Activated CD8-positive, alpha-beta memory T cell treated with anti-CD3 and anti-CD28 coated beads for 1 hour (primary cell): ENCODE data around the gene ARMH3.
"Not testable (repeated sequence)": the region's sequence is repeated elsewhere in the genome, so short reads cannot be mapped to it uniquely, and the experiment has no call there.

Source experiments
- DNase-seq, 2 donors: peaks; one replicate each; pipeline ENCODE4 v3.0.0-alpha.2; 2020; ENCODE audit warnings: low read depth in 1 of 2; ENCODE audit errors: extremely low read depth in 1 of 2

Gene ARMH3

DNA sequence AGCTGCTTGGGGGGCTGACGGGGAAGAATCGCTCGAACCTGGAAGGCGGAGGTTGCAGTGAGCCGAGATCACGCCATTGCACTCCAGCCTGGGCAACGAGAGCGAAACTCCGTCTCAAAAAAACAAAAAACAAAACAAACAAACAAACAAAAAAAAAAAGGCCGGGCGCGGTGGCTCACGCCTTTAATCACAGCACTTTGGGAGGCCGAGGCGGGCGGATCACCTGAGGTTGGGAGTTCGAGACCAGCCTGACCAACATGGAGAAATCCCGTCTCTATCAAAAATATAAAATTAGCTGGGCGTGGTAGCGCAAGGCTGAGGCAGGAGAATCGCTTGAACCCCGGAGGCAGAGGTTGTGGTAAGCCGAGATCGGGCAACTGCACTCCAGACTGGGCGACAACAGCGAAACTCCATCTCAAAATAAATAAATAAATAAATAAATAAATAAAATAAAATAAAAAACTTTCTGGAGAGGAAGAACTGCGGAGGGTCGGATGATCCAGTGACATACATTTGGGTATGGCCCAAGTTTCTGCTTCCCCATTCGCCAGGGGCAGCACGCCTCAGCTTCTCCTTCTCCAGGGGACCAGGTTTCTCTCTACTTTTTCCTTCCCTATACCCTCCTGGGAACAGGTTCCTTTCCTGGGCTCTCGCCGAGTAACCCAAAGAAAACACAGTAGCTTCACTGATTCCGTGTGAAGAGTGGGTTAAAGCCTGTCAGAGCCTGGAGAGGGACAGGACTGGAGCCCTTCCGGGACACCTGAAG lies 909 bp downstream of the ARMH3 start:
- DNase-seq, result not testable (repeated sequence)

DNA sequence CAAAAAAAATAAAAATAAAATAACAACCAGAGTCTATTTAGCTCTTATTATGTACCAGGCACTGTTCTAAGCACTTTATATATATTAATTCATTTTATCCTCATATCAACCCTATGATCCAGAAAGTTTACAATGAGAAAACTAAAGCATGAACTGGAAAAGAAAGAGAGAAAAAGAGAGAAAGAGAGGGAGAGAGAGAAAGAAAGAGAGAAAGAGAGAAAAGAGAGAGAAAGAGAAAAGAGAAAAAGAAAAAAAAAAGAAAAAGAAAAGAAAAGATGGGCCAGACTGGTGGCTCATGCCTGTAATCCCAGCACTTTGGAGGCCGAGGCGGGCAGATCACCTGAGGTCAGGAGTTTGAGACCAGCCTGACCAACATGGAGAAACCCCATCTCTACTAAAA lies 9.9 kb downstream of the ARMH3 start:
- no peak for DNase-seq

DNA sequence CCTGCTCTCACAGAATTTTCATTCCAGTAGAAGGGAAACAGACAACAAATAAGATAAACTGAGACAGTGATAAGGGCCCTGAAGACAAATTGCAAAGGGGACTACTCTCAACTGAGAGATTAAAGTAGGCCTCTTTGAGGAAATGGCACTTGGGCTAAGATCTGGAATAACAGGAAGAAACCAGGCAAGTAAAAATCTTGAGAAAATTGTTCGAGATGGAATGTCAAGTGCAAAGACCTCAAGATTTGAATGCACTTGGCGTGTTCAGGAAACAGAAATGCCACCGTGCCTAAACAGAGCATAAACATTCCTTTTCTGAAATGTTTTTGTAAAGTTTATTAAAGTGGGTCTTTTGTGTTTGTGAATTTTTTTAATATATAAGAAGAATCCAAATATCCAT lies 10.7 kb downstream of the ARMH3 start:
- no peak for DNase-seq

DNA sequence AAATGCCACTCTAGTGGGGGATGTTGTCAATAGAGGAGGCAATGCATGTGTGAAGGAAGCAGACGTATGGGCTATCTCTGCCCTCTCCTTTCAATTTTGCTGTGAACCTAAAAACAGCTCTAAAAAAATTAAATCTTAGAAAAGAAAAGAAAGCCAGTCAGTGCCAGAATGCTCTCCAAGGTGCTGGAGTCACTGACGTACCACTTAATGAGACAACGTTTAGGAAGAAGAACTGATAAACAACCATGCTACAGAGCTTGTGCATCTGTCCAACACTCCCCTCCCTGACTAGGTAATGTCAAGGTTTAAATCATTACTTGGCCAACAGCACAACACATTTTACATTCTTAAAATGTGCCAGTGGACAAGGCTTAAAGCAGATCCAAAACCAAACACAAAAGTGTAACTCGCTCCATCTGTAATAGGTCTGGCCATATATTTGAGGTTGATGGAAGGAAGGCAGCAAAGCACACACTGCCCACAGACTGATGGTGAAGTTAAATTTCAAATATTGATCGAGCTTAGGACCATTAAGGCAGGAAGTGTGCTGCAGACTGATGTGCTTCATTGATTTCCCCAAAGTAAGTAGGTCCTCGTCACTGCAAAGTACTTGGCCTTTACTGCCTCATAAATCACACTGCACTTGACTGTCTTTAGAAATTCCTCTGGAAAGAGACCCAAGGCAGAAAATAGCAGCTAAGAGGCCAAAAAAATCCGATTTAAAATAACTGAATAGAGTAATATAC lies 15.5 kb downstream of the ARMH3 start:
- DNase-seq, result no peak

DNA sequence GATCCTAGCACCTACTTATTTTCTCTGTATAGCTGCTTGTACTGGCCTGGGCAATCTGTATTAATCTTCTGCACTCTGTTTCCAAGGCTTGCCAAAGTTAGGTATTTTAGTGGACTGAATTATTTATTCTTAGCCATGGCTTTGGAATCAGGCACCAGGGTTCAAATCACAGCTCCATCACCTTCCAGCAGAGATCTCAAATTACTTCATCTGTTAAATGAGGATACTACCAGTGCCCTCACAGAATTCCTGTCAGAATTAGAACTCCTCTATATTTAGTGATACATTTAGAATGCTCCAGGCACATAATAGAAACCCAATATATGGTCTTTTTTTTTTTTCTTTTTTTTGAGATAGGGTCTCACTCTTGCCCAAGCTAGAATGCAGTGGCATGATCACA lies 17.6 kb downstream of the ARMH3 start:
- no peak for DNase-seq

DNA sequence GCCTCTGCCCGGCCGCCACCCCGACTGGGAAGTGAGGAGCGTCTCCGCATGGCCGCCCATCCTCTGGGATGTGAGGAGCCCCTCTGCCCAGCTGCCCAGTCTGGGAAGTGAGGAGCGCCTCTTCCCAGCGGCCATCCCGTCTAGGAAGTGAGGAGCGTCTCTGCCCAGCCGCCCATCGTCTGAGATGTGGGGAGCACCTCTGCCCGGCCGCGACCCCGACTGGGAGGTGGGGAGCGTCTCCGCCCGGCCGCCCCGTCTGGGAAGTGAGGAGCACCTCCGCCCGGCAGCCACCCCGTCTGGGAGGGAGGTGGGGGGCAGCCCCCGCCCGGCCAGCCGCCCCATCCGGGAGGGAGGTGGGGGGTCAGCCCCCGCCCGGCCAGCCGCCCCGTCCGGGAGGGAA lies 20.2 kb downstream of the ARMH3 start:
- DNase-seq, result not testable (repeated sequence)

DNA sequence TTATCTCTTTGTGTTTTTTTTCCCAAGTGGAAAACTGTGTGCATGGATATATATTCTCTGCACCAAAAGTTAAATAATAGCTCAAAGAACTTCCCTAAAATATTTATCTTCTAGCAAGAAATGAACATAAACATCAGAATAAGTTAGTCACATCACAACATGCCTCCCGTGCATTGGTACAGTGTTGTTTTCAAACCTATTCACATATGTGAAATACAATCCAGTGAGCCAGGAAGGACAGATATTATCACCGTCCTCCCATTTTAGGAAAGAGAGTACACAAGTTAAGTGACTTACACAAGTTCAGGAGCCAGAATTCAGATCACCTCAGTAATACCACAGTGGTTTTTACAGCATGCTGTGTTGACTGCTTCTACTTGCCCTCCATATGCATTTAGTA lies 22.2 kb downstream of the ARMH3 start:
- DNase-seq, result no peak

DNA sequence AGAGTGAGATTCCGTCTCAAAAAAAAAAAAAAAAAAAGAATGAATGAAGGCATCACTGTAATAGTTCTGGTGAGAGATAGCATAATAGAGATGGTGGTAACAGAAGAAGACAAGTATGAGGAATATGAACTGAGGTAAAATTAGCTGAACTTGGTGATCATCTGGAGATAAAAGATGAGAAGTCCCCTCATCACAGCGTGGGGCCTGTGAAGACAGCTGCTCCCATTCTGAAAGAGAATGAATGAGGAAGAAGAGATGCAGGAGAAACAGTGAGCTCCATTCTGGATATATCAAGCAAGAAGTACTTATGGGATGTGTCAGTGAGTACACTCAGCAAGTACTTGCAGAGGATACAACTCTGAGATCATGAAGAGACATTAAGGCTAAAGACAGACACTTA lies 28.7 kb downstream of the ARMH3 start:
- no peak for DNase-seq

DNA sequence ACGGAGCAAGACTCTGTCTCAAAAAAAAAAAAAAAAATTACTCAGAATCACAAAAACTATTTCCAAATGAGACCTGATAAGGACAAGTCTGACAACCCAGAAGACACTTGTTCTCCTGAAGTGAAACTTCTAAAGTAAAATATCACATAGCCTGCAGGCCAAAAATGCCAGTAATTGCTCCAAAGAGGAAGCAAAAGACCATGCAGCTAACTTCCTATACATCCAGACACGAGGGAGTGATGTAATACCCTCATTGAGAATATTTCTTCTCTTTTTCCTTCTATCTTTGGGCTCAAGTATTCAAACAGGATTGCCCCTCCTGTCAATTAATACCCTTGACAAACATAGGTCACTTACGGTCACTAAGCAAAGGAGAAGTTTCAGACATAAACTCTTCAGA lies 31.2 kb downstream of the ARMH3 start:
- DNase-seq, result no peak

DNA sequence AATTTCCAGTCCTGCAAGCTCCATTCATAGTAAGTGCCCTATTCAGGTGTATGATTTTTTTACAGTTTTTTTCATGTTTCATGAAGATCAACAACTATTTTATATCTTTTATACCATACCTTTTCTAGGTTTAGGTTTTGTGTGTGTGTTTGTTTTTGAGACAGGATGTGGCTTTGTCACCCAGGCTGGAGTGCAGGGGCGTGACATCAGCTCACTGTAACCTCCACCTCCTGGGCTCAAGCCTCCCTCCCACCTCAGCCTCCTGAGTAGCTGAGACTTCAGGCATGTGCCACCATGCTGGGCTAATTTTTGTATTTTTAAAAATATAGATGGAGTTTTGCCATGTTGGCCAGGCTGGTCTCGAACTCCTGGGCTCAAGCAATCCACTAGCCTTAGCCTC lies 35.0 kb downstream of the ARMH3 start:
- no peak for DNase-seq

DNA sequence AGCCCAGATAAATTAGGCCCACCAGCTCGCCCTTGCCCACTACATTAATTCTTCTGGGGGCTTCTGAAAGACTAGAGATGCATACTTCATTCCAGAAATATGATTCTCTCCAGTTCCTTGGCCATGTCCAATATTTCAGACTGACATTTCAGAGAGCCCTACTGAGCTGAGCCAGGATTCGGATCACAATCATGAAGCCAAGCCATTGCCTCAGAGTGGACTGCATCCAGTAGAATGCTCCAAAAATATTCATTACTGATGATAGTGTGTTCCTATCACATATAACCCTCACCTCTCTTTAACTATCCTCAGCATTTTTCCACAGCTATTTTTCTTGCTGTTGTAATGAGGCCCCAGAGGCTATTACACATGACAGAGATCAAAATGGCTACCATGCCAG lies 38.7 kb downstream of the ARMH3 start:
- DNase-seq, result no peak

DNA sequence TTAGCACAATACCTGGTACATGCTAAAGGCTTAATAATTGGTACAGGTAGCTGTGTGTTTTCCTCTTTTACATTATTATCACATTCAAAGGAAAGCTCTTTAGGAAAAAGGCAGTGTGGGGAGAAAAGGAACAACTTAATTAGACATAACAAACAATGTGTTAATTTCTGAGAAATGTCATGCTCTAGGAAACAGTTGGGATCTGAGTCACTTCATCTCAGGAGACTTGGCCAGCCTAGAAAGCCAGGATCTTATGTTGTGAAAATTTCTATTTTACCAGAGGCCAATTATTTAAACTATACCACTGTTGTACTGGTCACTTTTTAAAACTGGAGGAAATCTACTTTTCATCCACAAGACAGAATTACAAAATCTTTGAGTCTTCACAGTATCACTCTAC lies 39.6 kb downstream of the ARMH3 start:
- DNase-seq, result no peak

DNA sequence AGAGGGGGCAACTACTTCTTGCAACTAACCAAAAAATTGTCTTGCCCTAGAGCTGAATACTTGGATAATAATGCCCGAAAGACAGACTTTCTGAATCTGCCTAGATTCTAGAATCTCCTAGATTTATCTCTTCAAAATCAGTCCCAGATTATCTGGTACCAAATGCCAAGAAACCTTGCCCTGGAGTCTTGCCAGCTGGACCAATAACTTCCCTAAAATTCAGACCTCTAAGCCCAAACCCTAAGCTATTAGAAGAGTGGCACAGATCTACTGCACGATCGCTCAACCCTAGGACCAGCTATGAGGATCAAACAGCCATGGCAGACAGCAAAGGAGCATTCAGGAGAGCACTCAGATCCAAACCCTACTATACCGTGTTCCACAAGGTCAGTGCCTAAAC lies 45.0 kb downstream of the ARMH3 start:
- DNase-seq, result no peak

DNA sequence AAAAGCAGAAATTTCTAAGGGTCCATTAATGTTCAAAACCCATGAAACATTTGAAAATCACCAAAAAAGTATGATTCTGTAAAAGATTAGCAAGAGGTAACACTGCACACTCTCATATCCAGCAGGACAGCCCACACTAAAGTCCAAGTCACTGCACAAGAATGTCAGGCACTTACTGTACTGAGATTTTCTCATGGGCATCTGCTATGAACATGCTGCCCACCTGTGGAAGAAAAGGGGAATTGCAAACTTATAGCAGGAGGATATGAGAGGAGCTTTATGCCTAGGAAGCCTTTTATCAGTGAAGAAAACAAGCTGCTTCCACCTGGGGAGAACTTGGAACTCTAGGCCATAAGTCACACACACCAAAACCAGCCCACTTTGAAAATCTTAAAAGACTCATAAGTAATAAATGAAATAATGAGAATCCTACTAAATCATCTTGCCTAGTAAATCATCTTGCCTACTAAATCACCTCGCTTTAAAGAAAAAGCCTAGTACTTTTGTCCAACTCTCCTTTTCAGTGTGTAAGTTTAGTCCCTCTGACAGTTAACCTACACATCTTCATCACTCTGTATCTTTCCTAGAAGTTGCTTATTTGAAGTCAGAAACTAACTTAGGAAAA lies 46.1 kb downstream of the ARMH3 start:
- peak in 1 of 2 donors; percentile 3 for DNase-seq

DNA sequence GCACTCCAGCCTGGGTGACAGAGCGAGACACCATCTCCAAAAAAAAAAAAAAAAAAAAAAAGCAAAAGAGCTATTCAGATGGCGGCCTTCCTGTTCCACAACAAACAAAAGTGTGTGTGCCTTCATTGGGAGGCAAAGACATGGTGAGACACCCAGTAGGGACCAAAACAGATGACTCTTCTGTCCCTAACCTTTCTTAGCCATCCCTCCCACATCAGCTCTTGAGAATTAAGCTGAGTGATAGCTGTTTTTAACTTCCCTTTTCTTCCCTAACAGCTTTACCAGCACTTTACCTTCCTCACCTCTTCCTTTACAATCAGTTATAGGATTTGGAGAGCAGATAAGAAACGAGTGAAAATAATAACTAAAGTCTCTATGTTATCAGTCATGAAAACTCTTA lies 48.2 kb downstream of the ARMH3 start:
- DNase-seq, result no peak

DNA sequence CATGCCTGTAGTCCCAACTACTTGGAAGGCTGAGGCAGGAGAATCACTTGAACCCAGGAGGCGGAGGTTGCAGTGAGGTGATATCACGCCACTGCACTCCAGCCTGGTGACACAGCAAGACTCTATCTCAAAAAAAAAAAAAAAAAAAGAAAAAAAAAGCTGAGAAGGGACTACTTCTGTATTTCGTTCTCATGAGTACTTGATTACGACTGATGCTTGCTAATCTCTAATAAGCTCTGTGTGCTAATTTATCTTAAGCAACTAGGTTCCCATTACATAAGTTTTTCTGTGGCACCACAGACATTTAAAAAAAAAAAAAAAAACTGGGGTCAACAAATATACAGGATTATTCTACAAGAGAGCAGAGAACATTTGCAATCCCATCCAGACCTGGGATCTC lies 48.9 kb downstream of the ARMH3 start:
- not testable (repeated sequence) for DNase-seq

DNA sequence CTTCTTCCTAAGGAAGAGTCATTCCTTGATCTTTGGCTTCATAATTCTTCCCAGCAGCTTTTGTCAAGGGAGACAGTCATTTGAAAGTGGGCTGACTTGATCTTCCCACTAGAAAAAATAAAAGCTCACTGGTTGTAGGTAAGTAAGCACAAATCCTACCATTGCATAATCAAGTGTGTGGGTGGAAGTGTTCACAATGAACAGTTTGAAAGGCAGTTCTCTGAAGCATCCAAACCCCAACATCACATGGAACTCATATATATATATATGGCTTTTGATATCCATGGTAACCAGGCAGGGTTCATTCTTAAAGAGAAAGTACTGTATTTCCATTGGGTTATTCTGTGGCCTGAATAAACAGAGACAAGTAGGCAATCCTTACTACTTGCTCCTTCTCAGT lies 51.6 kb downstream of the ARMH3 start:
- DNase-seq, result no peak

DNA sequence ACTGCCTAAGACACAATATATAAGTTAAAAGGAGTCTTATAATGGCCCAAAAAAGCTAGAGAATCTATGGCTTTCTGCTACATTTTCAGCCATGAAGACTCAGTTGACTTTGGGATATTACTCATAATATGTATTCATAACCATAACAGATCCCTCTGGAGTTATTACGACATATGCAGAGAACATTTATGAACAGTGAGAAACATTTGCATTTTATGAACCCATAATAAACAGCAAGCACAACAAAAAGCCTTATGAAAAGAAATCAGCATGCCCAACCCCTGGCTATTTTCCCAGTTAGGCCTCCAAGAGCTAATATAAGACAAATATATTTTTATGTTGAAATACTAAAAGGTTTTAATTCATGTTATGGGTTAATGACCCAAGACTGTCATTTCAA lies 52.4 kb downstream of the ARMH3 start:
- no peak for DNase-seq

DNA sequence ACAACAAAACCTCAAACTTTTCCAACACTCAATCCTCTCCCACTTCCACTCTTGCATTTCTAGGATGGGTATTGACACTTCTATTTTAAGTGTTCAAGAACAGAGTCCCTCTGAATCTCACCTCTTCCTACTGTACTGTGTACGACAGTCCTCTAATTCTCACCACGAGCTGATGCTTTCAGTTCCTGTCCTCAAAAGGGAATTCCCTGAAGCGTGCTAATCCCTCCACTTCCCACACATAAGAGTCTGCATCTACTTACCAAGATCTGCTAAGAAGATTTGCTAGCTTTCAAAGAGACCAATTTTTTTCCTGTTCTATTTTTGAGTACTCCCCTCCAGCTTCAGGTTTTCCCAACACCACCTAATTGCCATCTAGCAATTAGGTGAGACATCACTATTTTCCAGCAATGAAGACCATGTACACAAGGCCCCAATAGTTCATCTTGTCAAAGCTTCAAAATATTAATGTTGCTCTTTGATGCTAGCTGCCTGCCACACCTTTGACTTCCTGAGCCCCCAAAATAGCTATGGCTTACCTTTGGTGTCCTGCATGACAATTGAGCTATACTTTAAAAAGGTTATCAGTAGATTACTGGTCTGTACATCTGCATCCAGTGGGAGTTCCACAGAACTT lies 54.4 kb downstream of the ARMH3 start:
- no peak for DNase-seq

DNA sequence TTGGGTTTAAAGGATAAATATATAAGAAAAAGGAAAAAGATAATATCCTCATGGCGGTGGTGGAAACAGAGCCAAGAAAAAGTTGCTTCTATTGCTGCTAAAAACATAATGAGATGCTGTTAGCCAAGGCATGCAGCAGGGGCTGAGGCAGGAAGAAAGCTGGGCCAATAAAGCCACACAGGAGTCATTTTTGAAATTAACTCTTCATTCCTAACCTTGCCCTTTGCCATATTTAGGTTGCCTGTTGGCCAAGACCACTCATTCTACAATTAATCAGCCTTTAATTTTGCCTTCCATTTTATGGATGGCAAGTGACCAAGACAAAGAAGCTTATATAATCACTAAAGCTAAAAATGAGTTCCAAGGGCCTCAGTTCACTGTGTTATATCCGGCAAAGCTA lies 58.2 kb downstream of the ARMH3 start:
- DNase-seq, result no peak

DNA sequence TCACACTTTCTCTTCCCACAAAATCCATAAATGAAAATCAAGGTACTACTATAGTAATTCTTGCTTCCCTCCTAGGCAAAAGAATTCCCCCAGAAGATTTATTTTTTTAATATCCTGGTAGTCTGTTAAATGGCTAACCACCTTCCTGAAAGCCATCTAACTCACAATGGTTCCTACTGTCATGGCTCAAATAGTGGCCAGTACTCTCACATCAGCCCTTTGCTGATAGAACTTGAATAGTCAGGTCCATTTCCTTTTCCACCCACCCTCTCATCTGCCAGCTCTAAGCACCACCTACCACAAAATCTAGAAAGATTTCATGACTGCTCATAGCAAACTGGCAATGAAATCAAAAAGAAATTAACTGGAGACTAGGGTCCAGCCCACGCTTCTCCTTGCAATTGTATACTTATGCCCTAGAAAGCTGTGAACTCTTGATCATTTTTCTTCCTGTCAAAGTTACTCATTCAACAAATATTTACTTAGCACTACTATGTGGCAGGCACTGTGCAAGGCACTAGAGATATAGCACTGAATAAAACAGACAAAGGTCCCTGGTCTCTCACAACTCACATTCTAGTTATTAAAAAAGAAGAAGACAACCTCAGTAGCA lies 60.4 kb downstream of the ARMH3 start:
- no peak for DNase-seq
